Transverse colon (tissue), 4 donors: ENCODE results near the gene SELENBP1. TPM values are rescaled to one million over a fixed set of nuclear protein-coding genes. Genes with fewer than 3 reads are reported as not detected.

Source experiments
- DNase-seq: peaks from one replicate; pipeline ENCODE4 v3.0.0-alpha.2; 2019
- H3K27ac ChIP-seq, 4 donors: fragments of 200-600 bp; sonication (generic); 2 replicates each; pipeline ENCODE4 v1.5.1; 2016 to 2018; ENCODE audit warnings: inconsistent platforms in 4 of 4
- H3K27me3 ChIP-seq: fragments of 200-600 bp; sonication (generic); 2 replicates; pipeline ENCODE4 v1.5.1; 2017; ENCODE audit warnings: inconsistent platforms
- H3K36me3 ChIP-seq, 4 donors: fragments of 200-600 bp; sonication (generic); 2 replicates each; pipeline ENCODE4 v1.5.1; 2017 to 2019; ENCODE audit warnings: inconsistent platforms in 4 of 4
- H3K4me1 ChIP-seq, 4 donors: fragments of 200-600 bp; sonication (generic); 2 replicates each; pipeline ENCODE4 v1.5.1; 2017 to 2020; ENCODE audit warnings: inconsistent platforms in 4 of 4
- H3K4me3 ChIP-seq, 4 donors: fragments of 200-600 bp; sonication (generic); 1 replicate in 1 of 4; 2 replicates in 3 of 4; pipeline versions ENCODE4 v1.5.1 to v1.6.1; 2017 to 2019; ENCODE audit warnings: inconsistent platforms in 4 of 4
- H3K9me3 ChIP-seq, 2 donors: fragments of 200-600 bp; sonication (generic); 2 replicates each; pipeline ENCODE4 v1.5.1; 2017 to 2019; ENCODE audit warnings: inconsistent platforms in 2 of 2
- CTCF ChIP-seq, 5 experiments: fragments of 200-600 bp in 3 of 5; fragments of 450-650 bp in 2 of 5; sonication (generic) in 3 of 5; IDR thresholded peaks; 1 replicate in 2 of 5; 2 replicates in 3 of 5; pipeline ENCODE4 v1.5.1; 2016 to 2017; ENCODE audit warnings: antibody characterized with exemption in 5 of 5, inconsistent platforms in 3 of 5, mild to moderate bottlenecking in 2 of 5, moderate library complexity in 1 of 5
- EP300 ChIP-seq: sonication (generic); formaldehyde crosslinking; IDR thresholded peaks from one replicate; pipeline ENCODE4 v1.6.1; 2017; ENCODE audit warnings: antibody characterized with exemption, low read depth
- POLR2A ChIP-seq: fragments of 450-650 bp; IDR thresholded peaks from one replicate; pipeline ENCODE4 v1.6.1; 2016; ENCODE audit warnings: antibody characterized with exemption, mild to moderate bottlenecking, moderate library complexity
- POLR2AphosphoS5 ChIP-seq, 3 donors: sonication (generic); formaldehyde crosslinking; IDR thresholded peaks; one replicate each; pipeline ENCODE4 v1.6.1; 2016; ENCODE audit warnings: antibody characterized with exemption in 3 of 3
- WGBS, 2 donors: methylation state at CpG; one replicate each; pipeline ENCODE4 v1.1.5; 2018; ENCODE audit warnings: low coverage in 1 of 2; 5-methylcytosine and 5-hydroxymethylcytosine counted together
- in situ Hi-C, 4 donors: fragments of 200-750 bp; cut with MboI; loops; one replicate each; pipeline versions ENCODE4 v1.15.0 to v1.15.1; 2017; ENCODE audit warnings: low sequenced_read_pairs in 3 of 4, low pct_ligation_motif_present in 1 of 4, low pct_unique_long_range_greater_than_20kb in 1 of 4
- intact Hi-C: fragments of 100-400 bp; cut with DNase I; formaldehyde crosslinking; loops from one replicate; pipeline ENCODE4 v1.15.1; 2023; ENCODE audit warnings: low total_unique reads
- total RNA-seq, 4 donors: library from RNA; depleted of rRNA; stranded (reverse); fragments of >200 nt; gene quantifications; one replicate each; pipeline ENCODE4 v1.1.0, GENCODE V29; 2016

The SELENBP1 gene
- total RNA-seq, 4 donors from 2014 or later, result 1,079 to 3,856 (median 3,214) TPM

- Histone ChIP-seq H3K27me3 (no peaks in the 10 kb centered on the region), H3K27ac (no peak overlapping the region), H3K9me3 (no peaks in the 10 kb centered on the region), H3K4me3 (no peak overlapping the region), H3K36me3 (peaks cover 0 to 9% (median 0%) of the 10 kb centered on the region in 4 donors), H3K4me1 (peaks cover 0 to 13% (median 11%) of the 10 kb centered on the region in 4 donors)
- DNase-seq, result no peak
- intact Hi-C loops (loop anchor here (5.0 kb wide), 1 partner anchor 40 kb away; no protein-coding TSS in a partner anchor), in situ Hi-C loops (loop anchor here in 1 of 4 donors (5.0 kb wide), 1 partner anchor 45 kb away; no protein-coding TSS in a partner anchor)
- no peak for TF ChIP-seq CTCF (IDR thresholded peaks at IDR 0.05)
- TF ChIP-seq POLR2A, result no peak
- no peak for TF ChIP-seq POLR2AphosphoS5 (IDR thresholded peaks at IDR 0.05)
- TF ChIP-seq EP300, result no peak
- WGBS, 2 donors, result 90 to 100% methylated on average over 1 to 2 of the region's 2 CpGs
Measured at GRCh38 chr1:151342021-151342420, 30.5 kb downstream of the SELENBP1 start.

DNA sequence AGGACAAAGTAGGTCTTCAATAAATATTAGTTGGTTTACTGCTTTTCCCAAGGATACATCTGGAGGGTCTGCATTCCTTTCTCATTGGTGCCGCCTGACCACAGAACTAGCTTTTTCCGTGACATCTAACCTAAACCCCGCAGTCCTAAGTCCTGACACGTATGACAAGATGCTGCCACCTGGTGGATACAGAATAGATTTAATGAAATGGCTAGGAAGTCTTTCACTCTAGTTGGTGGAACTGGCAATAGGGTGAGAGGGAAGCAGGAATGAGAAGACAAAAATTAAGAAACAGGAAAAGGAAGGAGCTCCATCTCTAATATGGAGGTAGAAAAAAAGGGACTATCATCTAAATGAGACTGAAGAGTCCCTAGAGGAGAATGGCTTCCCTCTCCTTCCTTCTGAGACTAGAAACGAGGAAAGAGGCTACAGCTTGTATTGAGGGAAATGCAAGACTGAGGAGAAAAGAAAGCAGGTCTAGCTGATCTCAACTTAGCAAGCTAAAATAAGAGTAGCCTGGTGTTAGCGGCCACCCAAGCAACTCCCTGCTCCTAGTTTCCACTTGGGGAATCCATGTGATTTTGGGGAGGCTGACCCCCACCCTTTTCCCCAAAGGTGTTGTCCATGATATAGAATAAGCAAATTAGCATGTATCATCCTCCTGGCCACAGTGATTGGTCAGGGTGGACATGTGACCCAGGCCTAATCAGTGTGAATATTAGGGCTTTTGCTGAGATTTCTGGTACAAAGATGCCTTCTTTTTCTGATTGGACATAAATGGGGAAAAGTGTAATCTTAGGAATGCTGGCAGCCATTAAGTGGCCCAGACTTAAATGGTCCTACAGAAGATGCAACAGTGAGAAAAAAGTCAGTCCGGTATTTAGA, 31.4 kb downstream of the SELENBP1 start:
- TF ChIP-seq CTCF (IDR thresholded peaks at IDR 0.05) (peak; percentile 61 to 80 (median 65)), POLR2AphosphoS5 (IDR thresholded peaks at IDR 0.05) (no peak)
- in situ Hi-C loops (loop anchor here in 1 of 4 donors (5.0 kb wide), 1 partner anchor 44 kb away; no protein-coding TSS in a partner anchor), intact Hi-C loops (loop anchor here (5.0 kb wide), 1 partner anchor 39 kb away; no protein-coding TSS in a partner anchor)
- DNase-seq, result peak; percentile 38
- H3K27me3 ChIP-seq, result no peaks in the 10 kb centered on the region
- no peak overlapping the region for H3K4me3 ChIP-seq
- no peaks in the 10 kb centered on the region for H3K9me3 ChIP-seq
- H3K36me3 ChIP-seq, result peaks cover 0 to 9% (median 0%) of the 10 kb centered on the region in 4 donors
- H3K4me1 ChIP-seq, result peaks cover 0 to 8% (median 6%) of the 10 kb centered on the region in 4 donors
- peak overlapping the region; percentile 28 to 52 (median 45) for H3K27ac ChIP-seq
- WGBS, 2 donors, result 29 to 70% methylated on average over 2 to 7 of the region's 7 CpGs

- Histone ChIP-seq H3K36me3 (no peaks in the 10 kb centered on the region), H3K27me3 (no peaks in the 10 kb centered on the region), H3K4me1 (peaks cover 0 to 3% (median 0%) of the 10 kb centered on the region in 4 donors), H3K27ac (no peak overlapping the region), H3K4me3 (no peak overlapping the region), H3K9me3 (no peaks in the 10 kb centered on the region)
- WGBS, 2 donors, result 83 to 94% methylated on average over 3 of the region's 3 CpGs
- intact Hi-C loops, result no loop called here
- DNase-seq, result no peak
- TF ChIP-seq POLR2AphosphoS5 (IDR thresholded peaks at IDR 0.05) (no peak), CTCF (IDR thresholded peaks at IDR 0.05) (no peak), POLR2A (no peak), EP300 (no peak)
- in situ Hi-C loops, result no loop called here
Measured at GRCh38 chr1:151336556-151336955, 35.9 kb downstream of the SELENBP1 start.

DNA sequence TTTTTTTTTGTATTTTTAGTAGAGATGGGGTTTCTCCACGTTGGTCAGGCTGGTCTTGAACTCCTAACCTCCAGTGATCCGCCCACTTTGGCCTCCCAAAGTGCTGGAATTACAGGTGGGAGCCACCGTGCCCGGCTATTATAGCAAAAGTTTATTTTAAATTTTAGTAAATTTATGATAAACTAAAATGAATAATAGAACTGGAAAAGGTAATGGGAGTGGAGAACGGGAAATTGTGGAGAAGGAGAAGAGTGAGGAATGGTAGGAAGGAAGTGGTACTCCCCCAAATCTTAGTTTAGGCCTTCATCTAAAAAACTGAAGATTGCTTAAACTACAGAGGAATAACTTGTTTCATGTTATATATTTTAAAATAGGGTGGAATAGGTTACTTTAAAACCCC, 37.7 kb downstream of the SELENBP1 start:
- in situ Hi-C loops, result no loop called here
- intact Hi-C loops, result no loop called here
- no peaks in the 10 kb centered on the region for H3K36me3 ChIP-seq
- H3K27me3 ChIP-seq, result no peaks in the 10 kb centered on the region
- no peak for DNase-seq
- TF ChIP-seq EP300 (no peak), POLR2AphosphoS5 (IDR thresholded peaks at IDR 0.05) (no peak), CTCF (IDR thresholded peaks at IDR 0.05) (no peak), POLR2A (no peak)
- no peak overlapping the region for H3K4me3 ChIP-seq
- no peak overlapping the region for H3K27ac ChIP-seq
- H3K4me1 ChIP-seq, result no peaks in the 10 kb centered on the region
- WGBS, 2 donors, result 87 to 93% methylated on average over 5 of the region's 5 CpGs
- H3K9me3 ChIP-seq, result no peaks in the 10 kb centered on the region
